ENCODE measurements around the gene PRSS57.
"Not testable (repeated sequence)": the region's sequence is repeated elsewhere in the genome, so short reads cannot be mapped to it uniquely, and the experiment has no call there.

PRSS57 gene

DNA sequence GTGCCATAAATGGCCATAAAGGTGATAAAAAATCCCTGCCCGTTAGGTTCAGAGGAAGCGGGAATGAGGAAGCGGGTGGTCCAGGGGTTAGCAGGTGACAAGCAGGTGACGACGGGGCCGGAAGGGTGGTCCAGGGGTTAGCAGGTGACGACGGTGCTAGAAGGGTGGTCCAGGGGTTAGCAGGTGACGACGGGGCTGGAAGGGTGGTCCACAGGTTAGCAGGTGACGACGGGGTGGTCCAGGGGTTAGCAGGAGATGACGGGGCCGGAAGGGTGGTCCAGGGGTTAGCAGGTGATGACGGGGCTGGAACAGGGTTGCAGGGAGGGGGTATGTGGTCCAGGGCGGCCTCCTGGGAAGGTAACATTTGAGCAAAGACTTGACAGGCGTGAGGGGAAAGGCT is 6.3 kb downstream of the PRSS57 start:
- no peak for DNase-seq

DNA sequence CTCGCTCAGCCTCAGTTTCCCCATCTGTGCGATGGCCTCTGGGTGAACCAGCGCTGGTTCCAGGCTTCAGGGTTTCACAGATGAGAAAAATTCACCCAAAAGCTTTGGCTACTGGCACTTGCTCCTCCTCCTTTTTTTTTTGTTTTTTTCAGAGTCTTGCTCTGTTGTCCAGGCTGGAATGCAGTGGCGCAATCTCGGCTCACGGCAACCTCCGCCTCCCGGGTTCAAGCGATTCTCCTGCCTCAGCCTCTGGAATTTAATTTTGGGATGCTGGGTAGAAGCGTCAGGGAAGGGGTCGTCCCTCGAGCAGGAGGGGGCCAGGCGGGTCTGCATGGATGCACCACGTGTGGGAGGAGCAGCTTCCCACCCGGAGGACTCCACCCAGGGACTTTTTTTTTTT is 7.0 kb downstream of the PRSS57 start:
- DNase-seq: no peak

DNA sequence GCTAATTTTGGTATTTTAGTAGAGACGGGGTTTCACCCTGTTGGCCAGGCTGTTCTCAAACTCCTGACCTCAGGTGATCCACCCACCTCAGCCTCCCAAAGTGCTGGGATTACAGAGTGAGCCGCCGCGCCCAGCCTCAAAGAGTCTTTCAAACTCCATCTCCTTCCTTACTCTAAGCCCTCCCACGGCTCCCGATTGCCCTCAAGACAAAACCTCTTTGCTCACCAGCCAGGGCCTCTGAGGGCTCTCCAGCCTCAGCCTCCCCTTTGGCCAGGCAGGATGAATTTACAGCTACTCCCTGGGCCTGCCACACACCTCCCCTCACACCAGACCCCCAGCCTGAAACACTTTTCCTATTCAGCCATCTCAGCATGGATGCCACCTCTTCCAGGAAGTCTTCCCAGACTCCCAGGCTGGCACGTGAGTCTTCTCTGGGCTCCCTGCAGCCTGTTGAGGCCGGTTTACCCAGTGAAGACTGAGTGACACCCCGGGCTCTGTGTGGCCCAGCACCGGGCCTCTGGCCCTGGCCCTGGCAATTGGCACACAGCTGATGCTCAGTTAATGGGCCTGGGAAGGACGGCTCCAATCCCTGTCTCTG is 7.6 kb downstream of the PRSS57 start:
- DNase-seq: no peak

DNA sequence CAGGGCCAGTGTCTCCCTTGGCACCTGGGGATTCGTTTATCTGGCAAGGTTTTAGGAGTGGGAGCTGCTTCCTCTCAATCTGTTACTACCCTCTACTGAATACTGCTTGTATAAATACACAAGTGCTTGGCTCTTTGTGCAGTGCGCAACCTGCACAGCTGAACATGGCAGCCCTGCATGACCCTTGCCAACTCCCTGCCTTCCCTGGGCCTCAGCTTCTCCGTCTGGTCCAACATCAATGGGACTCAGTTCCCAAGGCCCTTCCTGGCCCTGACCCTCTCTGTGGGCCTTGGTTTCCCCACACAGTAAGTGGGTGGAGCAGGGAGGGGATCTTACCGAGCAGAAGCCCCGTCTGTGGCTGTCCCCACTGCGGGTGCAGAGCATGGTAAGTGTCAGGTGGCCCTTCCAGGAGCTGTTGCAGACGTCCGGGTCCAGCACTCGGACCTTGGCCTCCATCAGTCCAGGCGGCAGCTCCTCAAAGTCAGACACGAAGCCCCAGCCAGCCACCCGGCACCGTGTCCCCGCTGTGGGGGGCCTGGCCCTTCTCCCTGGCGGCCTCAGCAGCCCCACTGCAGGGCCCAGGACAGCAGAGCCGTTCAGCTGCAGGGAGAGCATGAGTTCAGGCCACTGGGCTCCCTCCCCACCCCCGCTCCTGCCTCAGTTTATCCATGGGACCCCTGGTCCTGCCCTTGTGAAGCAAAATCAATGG is 8.5 kb downstream of the PRSS57 start:
- DNase-seq: no peak

DNA sequence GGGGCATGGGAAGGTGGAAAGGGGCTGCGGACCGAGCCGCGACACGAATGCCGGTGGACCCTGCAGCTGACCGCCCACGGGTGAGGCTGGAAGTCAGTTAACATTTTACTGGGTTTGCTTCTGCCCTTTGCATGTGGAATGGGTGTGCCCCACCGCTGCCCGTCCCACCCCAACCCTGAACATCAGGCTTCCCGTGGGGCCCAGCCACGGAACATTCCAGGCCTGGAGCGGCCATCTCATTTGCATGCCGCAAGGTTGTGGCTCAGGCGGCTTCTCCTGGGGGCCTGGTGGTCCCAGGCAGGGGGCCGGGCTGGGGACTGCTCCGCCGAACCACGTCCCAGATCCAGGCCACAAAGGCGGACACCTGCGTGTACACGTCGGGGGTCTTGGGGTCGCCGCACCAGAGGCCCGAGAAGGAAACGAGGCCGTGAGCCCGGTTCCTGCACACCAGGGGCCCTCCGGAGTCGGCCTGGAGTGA is 9.8 kb downstream of the PRSS57 start:
- no peak for DNase-seq

DNA sequence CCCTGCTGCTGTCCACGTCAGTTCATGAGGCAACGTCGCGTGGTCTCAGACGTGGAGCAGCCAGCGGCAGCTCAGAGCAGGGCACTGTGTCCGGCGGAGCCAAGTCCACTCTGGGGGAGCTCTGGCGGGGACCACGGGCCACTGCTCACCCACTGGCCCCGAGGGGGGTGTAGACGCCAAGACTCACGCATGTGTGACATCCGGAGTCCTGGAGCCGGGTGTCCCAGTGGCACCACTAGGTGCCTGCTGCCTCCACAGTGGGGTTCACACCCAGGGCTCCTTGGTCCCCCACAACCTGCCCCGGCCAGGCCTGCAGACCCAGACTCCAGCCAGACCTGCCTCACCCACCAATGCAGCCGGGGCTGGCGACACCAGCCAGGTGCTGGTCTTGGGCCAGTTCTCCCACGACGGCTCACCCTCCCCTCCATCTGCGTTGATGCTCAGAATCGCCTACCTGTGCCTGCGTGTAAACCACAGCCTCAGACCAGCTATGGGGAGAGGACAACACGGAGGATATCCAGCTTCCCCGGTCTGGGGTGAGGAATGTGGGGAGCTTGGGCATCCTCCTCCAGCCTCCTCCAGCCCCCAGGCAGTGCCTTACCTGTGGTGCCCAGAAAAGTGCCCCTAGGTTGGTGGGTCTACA is 12.5 kb downstream of the PRSS57 start:
- no peak for DNase-seq

DNA sequence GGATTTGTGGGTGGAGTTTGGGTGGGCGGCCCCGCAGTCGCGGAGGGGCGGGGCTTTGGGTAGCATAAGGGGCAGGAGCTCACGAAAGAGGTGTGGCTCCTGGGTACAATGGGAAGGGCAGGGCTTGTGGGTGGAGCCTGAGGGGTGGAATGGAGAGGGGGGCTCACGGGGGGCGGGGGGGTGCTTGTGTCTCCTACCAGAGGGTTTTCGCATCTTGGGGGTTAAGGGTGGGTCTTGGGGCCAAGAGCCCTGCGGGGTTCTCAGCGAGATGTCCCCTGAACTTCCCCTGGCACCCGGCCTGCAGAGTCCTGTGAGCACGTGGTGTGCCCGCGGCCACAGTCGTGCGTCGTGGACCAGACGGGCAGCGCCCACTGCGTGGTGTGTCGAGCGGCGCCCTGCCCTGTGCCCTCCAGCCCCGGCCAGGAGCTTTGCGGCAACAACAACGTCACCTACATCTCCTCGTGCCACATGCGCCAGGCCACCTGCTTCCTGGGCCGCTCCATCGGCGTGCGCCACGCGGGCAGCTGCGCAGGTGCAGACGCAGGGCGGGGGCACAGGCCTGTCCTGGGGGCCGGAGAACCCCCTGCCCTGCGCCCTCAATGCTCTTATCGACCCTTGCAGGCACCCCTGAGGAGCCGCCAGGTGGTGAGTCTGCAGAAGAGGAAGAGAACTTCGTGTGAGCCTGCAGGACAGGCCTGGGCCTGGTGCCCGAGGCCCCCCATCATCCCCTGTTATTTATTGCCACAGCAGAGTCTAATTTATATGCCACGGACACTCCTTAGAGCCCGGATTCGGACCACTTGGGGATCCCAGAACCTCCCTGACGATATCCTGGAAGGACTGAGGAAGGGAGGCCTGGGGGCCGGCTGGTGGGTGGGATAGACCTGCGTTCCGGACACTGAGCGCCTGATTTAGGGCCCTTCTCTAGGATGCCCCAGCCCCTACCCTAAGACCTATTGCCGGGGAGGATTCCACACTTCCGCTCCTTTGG is 13.9 kb downstream of the PRSS57 start:
- DNase-seq: peak; percentile 90

DNA sequence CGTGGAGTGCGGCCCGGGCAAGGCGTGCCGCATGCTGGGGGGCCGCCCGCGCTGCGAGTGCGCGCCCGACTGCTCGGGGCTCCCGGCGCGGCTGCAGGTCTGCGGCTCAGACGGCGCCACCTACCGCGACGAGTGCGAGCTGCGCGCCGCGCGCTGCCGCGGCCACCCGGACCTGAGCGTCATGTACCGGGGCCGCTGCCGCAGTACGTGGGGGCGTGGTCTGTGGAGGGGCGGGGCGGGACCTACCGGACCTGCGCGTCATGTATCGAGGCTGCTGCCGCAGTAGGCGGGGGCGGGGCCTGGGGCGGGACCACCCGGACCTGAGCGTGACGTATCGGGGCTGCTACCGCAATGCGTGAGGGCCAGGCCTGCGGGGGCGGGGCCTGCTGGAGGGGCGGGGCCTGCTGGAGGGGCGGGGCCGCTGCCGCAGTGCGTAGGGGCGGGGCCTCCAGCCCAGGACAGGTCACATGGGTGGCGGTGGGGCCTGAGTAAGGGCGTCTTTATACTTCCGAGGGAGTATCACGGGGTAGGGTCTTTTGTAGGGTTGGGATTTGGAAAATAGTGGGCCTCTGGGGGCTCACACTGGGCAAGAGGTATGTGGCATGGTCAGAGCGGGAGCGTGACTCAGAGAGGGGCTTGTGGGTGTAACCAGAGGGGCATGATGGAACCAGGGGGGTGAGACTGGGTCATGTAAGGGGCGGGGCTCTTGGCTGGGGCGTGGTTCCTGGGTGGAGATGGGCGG is 14.8 kb downstream of the PRSS57 start:
- DNase-seq: peak; percentile 100

DNA sequence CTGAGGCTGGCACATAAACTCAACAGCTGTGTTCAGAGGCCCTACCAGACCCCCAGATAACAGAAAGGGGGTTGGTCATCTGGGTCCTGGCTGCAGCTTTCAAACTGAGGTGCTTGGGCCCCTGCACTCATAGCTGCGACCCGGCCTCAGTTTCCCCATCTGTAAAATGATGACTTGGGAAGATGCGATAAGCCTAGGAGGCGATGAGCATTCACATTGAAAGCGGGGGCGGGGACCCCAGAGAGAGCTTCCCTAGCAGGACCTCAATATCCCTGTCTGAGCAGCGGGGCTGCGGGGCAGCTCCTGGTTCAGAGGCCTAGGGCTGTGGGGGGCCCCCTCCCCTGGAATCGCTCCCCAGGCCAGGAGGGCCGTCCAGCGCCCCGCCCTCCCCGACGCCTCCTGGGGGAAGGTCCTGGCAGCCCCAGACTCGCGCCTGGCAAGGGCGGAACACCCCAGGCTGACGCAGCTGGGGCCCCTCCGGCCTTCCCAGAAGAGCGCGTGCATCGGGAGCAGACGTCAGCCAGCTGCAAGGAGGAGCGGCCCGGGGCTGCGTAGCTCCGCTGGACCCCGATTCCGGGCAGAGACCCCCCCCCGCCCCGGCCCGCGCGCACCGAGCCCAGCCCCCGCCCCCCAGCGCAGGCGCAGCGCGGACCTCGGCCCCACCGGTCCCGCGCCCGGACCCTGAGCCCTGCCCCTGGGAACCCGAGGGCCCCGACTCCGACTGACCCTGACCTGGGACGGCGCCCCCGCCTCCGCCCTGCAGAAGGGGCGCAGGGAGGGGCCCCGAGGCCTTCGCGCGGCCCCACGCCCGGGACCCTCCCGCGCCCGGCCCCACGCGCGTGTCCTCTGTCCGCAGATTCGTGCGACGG is 15.6 kb downstream of the PRSS57 start:
- peak; percentile 46 for DNase-seq

DNA sequence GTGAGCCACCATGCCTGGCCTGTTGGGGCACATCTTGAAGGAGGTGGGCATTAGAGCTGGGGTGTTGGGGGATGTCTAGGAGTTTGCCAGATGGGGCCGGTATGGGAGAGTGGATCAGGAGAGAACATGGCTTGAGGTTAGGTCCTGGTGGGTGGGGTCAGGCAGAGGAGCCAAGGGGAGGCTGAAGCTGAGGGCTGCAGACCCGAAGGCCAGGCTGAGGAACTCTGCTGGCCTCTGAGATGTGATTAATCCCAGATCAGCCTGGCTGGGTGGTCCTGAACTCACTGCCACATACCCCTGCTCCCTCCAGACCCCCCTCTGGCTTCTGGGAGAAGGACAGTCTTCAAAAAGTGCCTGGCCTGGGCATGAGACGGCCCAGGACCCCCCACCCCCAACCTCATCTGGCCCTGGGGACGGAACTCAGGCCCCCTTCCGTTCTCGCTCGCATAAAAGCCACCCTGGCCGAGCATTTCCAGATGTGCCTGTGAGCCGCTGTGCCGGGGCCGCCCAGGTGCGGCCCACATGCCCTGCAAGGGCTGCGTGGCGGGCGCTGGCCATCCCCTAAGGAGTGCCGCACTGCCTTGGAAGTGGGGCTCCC is 16.4 kb downstream of the PRSS57 start:
- no peak for DNase-seq

DNA sequence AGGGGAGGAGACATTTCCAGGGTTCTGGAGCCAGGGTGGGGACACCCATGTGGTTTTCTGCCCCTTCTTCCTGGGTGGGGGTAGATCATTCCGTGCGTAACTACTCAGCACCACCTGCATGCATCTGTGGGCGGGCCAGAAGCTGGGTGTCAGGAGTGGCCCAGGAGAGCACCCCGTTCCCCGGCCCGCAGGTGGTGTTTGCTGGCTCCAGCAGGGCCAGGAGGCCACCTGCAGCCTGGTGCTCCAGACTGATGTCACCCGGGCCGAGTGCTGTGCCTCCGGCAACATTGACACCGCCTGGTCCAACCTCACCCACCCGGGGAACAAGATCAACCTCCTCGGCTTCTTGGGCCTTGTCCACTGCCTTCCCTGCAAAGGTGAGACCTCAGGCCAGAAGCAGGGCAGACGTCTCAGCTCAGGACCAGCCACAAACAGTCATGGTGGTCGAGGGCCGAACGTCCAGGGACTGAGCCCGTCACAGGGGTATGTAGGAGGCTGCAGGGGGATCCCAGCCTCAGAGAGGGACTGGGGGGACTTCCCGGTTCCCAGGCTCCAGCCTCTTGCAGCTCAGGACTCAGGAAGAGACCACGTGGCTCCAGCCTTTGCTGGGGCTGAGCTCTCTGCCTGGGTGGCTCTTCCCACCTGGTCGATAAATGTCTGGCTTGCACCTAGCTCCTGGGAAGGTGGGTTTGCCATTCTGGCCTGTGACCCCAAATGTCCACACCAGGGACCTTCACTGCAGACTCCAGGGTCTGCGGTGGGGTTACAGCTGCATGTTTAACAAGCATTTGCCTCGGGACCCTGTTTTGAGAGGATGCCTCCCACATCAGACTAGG is 17.4 kb downstream of the PRSS57 start:
- no peak for DNase-seq

DNA sequence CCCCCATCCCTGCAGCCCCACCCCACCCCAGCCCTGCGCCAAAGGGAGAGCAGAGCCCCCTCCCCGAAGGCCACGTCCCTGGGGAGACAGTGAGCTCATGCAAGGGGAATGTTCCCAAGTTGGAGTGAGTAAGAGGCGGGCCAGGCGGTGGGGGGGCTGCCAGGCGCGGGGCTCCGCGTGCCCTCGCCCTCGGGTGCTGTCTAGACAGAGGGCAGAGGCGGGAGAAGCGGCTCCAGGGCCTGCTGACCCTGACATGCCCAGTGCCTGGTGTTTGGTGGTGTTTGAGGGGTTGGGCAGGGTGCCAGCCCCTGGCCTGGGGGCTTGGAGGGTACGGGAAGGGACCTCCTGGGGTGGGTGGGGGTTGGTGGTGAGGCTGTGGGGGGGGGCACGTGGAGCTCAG is 18.1 kb downstream of the PRSS57 start:
- no peak for DNase-seq

DNA sequence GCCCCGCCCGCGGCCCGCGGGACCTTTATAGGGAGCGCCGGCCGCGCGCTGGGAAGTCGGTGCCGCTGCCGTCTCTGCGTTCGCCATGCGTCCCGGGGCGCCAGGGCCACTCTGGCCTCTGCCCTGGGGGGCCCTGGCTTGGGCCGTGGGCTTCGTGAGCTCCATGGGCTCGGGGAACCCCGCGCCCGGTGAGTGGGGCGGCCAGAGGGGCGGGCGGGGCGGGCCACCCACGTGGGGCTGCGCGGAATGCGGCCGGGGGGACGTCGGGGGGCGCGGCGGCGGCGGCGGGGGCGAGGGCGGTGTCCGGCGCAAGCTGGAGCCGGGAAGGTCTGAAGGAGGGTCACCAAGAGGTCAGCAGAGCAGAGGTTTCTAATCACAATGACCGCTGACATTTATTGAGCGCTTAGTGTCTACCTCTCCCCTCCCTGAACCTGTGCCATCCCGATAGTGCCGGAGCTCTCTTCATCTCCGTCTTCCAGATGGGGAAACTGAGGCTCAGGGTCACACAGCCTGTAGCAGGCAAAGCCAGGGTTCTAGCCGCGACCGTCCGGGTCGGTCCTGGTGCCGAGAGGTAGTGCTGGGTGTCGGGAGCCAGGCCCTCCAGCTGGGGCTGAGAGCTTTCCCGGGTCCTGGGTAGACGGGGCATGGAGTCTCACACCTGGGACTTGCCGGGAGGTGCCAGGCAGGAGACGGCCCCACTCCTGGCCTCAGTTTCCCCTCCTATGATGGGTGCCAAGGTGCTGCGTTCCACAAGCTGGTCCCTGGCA is 18.7 kb downstream of the PRSS57 start, which contains the start of gene FSTL3:
Gene FSTL3, plus strand, starts transcription at position 54 of the 767 bp plus-strand sequence. Its CDS starts 32 bp downstream, at position 86.
- no peak for DNase-seq

DNA sequence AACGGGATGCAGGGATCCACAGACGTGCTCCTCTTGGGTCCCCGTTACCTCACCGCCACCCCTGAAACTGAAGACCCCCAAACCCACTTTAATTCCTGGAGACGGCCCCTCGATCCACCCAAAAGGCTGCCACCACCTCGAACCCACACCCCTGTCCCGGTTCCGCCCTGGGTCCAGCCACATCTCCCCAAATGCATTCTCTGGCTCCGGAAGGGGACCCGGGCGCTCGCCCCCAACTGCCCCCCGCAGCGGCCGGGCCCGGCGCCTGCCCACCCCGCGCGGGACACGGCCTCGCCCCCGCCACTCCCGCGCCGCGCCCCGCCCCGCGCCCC is 19.3 kb downstream of the PRSS57 start:
- DNase-seq: no peak

DNA sequence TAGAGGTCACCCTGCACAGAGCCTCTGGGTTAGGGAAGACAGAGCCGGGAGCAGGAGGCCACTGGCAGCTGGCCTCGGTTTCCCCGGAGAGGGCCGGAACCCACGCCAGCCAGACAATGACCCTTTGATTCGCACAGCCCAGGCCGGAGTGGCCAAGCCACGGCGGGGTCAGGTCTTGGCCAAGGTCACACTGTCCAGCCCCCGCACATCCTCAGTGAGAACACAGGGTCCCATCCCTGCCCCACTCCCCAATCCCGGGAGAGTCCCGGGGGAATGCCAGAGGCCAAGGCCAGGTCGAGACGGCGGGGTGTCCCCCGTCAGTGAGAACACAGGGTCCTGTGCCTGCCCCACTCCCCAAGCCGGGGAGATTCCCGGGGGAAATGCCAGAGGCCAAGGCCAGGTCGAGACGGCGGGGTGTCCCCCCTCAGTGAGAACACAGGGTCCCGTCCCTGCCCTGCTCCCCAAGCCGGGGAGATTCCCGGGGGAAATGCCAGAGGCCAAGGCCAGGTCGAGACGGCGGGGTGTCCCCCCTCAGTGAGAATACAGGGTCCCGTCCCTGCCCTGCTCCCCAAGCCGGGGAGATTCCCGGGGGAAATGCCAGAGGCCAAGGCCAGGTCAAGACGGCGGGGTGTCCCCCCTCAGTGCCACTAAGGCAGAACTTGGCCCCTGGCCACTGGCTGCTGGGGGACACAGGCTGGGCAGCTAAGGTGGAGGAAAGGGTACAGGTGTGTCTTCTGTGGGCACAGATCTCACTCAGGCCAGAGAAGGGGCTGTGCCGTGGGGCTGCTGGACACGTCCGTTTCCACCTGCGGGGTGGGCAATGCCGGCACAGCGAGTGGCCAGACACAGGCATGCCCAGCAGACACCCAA is 20.7 kb downstream of the PRSS57 start:
- DNase-seq: no peak

DNA sequence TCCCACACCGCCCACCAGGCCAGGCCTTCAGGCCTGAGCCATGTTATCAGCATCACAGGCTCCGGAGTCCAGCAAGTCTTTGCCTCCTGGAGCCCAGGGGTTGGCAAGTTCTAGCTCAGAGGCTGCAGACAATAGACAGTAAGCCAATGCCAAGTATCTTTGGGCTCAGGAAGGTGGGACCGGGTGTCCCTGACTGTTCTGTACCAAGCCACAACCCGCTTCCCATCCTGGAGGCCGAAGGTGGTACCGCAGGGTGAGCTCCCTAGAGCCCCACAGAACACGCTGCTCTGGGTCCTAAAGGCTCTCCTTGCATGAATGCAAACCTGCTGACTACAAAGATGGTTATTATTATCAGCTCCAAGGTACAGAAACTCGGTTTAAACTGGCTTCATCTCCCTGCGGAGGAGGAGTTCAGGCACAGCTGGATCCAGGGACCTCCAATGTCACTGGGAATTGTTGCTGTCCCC is 24.6 kb downstream of the PRSS57 start:
- DNase-seq: no peak

DNA sequence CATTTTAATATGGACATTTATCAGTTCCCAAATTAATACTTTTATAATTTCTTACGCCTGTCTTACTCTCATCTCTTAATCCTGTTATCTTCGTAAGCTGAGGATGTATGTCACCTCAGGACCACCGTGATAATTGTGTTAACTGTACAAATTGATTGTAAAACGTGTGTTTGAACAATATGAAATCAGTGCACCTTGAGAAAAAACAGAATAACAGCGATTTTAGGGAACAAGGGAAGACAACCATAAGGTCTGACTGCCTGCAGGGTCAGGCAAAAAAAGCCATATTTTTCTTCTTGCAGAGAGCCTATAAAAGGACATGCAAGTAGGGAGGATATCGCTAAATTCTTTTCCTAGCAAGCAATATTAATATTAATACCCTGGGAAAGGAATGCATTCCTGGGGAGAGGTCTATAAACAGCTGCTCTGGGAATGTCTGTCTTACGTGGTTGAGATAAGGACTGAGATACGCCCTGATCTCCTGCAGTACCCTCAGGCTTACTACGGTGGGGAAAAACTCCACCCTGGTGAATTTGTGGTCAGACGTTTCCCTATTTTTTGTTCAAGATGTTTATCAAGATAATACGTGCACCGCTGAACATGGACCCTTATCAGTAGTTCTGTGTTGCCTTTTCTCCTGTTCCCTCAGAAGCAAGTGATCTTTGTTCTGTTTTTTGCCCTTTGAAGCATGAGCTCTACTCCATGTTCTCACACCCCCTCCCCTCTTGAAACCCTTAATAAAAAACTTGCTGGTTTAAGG is 26.4 kb downstream of the PRSS57 start:
- not testable (repeated sequence) for DNase-seq
